HUDEP-2 (cell line): ENCODE measurements around the gene SULT2B1.

Experiments
- DNase-seq, 76 experiments: peaks; one replicate each; lab custom pipeline; 2025; ENCODE audit not compliant: unreplicated experiment in 76 of 76; lab: John Stamatoyannopoulos, UW

SULT2B1 gene

DNA sequence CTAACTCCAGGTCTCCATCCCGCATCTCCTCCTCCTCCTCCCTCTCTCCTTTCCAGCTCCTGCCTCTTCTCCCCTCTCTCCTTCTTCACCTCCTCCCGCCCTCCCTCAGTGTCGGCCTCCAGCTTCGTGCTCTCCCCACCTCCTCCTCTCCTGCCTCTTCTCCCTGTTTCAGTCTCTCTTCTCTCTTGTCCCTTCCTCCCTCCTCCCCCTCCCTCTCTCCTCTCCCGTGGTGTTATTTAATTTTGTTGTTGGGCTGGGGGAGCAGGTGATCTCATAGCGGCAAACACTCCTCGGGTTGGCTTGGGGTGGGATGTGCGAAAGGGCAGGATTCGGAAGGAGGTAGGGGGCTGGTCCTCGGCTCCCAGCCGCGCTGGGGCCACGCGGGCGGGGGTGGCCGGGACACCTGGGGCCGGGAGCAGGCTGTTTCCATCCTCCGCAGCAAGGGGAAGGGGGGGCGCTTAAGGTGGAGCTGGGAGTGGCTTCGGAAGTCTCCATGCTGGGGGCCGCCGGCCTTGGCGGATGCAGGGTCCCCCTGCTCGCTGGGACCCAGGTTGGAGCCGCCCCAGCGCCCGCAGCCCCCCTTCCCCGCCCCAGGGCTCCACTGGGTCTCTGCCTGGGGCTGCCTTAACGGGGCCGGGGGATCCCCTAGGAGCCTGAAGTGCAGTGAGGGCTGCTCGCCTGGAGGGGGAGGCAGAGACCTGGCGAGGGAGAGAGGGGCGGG is 94.2 kb downstream of the SULT2B1 start, which contains the start of gene CA11:
Gene CA11 (minus strand): TSS at position 187 of the 721 bp plus-strand sequence. CDS start 555 bp downstream, outside the sequence.
- peak in 67 of 76 experiments; percentile 46 to 96 (median 85) for DNase-seq

DNA sequence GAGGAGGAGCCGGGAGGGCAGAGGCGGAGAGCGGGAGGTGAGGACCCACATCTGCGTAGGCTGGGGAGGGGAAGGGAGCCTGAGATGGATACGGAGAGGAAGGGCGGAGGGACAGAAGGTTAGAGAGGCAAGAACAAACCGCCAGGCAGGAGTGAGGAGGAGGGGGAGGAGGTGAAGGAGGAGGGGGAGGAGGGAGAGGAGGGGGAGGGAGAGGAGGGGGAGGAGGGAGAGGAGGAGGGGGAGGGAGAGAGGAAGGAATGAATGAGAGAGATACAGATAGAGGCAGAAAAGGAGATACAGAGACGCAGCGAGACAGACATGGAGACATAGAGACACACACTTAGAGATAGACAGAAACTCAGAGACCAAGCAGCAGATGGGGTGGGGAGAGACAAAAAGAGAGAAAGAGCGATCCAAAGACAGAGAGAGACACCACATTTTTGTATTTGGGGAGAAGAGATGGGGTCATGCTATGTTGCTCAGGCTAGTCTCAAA is 94.8 kb downstream of the SULT2B1 start:
- peak in 5 of 76 experiments; percentile 48 to 93 (median 81) for DNase-seq

DNA sequence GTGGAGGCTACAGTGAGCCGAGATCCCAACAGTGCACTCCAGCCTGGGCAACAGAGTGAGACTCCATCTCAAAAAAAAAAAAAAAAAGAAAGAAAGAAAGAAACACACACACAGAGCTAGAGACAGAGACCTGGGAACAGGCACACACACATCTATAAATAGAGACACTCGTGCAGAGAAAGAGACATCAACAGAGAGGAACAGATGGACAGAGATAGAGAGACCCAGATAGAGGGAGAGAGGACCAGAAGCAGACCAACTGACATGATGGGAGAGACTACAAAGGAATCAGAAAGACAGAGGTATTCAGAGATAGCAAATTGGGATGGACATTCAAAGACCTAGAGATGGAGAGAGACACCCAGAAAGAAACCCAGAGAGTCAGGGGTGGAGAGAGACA is 96.2 kb downstream of the SULT2B1 start:
- DNase-seq = no peak
